NOMO-1 treated with dmso at 0.1 percent for 144 hours (cell line): ENCODE data around the gene FAM187B.

ENCODE experiments used
- DNase-seq: peaks from one replicate; lab custom pipeline; 2025; ENCODE audit not compliant: unreplicated experiment; lab: John Stamatoyannopoulos, UW

The FAM187B gene

DNA sequence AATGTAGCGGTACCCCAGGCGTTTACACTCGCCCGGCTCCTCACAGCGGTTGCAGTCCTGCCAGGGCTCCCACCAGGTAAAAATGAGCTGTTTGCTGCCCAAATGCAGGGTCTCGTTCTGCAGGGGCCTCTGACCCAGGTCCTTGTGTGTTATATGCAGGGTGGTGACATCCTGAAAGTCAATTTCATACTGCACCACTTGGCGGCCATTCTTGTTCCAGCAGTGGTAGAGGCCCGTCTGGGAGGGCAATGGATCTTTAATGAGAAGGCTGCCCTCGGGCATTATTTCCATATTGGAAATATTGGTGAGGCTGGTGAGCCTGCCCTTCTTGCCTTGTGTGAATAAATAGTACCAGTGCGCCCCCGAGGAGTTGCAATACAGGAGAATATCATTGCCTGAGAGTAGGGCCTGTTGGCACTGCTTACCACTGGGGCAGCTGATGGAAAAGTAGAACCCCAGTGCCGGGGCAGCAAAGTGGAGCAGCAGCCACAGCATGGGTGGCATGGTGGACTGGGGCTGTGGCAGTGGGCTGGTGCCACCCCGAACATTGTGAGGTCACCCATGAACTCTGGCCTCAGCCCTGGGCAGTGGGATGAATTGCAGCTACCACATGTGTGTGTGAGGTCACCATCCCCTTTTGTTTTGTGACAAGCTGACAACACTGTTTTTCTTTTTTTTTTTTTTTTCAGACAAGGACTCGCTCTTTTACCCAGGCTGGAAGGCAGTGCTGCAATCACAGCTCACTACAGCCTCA is at the start of gene FAM187B:
TSS of gene FAM187B (minus strand) at position 563 of the 754 bp plus-strand sequence. CDS start at position 504, 59 bp downstream.
- no peak for DNase-seq

DNA sequence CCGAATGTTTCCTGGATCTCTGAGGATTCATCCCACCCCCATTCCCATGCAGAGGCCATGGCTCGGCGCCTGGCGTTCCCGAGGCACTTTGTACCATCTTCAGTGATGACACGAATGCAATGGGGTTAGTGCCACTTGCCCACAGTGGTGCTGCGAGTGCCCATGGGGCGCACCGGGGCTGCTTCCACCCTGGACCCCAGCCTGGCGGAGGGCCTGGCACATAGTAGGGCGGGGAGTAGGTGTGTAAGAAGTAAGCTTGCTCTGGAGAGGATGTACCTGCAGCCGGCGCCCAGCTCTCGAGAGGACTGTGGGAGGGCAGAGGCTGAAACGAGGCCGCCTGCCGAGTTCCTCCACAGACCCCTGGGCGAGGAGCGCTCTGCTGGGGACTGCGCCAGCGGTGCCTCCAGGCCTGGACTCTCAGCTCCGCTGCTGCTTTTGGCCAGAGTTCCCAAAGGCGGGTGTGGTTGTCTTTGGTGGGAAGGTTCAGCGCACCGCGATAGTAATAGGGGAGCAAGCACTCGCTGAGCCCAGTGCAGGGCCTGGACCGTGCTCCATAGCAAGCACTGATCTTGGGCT is 48.3 kb upstream of the FAM187B start:
- DNase-seq: no peak

- no peak for DNase-seq
Measured at GRCh38 chr19:35274323-35274722, 45.8 kb upstream of the FAM187B start.

DNA sequence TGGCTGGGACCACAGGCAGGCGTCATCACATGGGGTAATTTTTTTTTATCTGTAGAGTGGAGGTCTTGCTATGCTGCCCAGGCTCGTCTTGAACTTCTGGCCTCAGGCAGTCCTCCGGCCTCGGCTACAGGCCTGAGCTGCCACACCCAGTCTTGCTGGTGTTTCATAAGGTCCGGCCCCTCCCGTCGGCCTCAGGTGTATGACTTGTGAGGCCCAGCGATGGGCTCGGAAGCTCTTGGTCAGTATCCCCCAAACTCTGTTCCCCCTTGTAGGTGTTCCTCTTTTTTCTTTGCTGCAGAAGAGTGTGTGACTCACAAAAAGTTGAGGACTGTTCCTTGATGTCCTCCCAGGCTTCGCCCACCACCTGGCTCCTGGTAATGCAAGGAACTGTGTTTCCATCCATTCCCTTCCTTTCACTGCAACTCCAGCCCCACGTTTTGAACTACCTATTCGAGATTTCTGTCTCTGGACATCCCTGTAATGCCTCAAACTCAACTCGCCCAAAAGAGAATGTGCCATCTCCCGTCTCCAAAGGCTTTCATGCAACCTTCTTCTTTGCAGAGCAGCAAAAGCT is 45.2 kb upstream of the FAM187B start:
- DNase-seq: no peak

- DNase-seq: no peak
Measured at GRCh38 chr19:35272954-35273649, 44.6 kb upstream of the FAM187B start.

GRCh38 chr19:35272122-35272719 is 43.7 kb upstream of the FAM187B start:
- peak; percentile 38 for DNase-seq

DNA sequence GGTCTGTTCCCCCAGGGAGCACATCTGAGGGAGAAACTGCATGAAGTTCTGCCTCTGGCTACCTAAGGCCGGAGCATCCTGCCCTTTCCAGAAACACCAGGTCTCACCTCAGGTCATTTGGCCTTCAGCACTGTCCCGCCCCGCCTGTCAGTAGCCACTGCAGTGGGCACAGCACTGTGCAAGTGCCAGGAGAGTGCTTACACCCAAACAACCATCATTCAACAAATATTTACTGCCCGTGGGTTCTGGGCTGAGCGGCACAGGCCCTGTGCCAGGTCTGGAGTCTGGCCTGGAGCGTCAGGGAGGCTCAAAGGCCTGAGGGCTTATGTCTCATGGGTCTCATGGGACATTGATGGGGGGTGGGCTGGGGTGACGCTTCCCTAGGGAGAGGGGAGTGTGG is 43.0 kb upstream of the FAM187B start:
- no peak for DNase-seq

DNA sequence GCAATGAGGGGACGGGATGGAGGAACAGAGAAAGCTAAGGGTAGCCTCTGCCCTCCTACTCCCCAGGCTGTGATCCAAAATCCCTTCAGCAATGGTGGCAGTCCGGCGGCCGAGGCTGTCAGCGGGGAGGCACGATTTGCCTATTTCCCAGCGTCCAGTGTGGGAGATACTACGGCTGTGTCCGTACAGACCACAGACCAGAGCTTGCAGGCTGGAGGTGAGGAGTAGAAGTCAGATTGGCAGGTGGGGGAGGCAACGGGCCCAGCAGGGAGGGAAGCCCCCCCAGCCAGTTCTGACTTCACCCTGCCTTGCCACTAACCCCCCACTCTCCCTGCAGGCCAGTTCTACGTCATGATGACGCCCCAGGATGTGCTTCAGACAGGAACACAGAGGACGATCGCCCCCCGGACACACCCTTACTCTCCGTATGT is 41.9 kb upstream of the FAM187B start:
- DNase-seq: no peak

DNA sequence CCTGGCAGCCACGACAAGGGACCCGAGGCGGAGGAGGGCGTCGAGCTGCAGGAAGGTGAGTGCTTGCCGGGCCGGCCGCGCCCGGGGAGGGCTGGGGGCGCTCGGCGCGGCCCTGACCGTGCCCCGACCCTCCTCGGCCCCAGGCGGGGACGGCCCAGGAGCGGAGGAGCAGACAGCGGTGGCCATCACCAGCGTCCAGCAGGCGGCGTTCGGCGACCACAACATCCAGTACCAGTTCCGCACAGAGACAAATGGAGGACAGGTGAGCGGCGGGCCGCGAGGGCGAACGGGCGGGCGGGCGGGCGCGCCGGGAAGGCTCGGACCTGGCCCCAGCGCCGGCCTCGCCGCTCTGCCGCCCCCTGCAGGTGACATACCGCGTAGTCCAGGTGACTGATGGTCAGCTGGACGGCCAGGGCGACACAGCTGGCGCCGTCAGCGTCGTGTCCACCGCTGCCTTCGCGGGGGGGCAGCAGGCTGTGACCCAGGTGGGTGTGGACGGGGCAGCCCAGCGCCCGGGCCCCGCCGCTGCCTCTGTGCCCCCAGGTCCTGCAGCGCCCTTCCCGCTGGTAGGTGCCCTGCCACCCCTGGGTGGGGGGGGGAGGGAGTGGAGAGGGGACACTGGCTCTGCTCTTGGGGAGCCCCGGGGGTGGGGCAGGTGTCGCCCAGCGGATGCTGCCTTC is 41.0 kb upstream of the FAM187B start:
- DNase-seq: peak; percentile 84

DNA sequence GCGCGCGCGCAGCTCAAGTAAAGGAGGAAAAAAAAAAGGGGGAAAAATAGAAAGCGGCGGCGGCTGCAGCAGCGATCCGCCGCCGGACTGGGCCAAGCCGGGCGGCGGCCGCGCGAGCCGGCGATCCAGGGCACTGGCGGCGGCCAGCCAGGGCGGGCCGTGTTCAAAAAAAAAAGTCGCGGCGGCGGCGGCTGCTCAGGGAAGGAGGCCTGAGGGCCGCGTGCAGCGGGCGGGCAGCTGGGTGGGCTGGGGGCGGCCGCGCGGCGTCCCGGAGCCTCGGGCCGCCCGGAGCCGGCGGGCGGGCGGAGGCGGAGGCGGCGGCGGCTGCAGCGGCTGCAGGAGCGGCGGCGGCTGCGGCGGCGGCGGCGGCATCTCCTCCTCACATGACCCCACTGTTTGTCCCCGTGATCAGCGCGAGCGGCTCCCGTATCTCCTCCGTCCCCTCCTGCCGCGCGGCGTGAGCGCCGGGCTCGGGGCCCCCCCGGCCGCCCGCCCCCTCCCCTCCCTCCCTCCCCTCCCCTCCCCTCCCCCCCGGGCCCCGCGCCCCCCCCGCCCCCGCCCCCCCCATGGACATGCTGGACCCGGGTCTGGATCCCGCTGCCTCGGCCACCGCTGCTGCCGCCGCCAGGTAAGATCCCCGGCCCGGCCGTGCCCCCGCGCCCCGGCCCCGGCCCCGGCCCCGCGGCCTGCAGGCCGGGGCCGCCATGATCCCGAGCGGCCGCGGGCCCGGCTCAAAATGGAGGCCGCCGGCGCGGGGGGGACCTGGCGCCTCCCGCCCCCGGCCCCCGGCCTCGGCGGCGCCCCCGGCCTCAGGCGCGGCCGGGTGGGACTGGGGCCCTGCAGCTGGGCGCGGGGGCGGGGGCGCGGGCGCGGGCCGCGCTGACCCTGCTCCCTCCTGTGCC is 40.2 kb upstream of the FAM187B start, which contains the start of gene USF2:
TSS of gene USF2 (plus strand) at position 427 of the 902 bp plus-strand sequence. CDS start at position 567, 140 bp downstream.
- peak; percentile 33 for DNase-seq

- peak; percentile 41 for DNase-seq
Measured at GRCh38 chr19:35267818-35268535, 39.4 kb upstream of the FAM187B start.

DNA sequence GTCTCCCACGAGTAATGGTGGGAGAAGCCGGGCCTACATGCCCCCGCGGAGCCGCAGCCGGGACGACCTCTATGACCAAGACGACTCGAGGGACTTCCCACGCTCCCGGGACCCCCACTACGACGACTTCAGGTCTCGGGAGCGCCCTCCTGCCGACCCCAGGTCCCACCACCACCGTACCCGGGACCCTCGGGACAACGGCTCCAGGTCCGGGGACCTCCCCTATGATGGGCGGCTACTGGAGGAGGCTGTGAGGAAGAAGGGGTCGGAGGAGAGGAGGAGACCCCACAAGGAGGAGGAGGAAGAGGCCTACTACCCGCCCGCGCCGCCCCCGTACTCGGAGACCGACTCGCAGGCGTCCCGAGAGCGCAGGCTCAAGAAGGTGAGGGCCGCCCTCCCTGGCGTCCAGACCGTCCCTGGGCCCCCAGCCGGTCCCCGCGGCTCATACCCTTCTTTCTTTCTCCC is 38.8 kb upstream of the FAM187B start:
- DNase-seq: no peak

DNA sequence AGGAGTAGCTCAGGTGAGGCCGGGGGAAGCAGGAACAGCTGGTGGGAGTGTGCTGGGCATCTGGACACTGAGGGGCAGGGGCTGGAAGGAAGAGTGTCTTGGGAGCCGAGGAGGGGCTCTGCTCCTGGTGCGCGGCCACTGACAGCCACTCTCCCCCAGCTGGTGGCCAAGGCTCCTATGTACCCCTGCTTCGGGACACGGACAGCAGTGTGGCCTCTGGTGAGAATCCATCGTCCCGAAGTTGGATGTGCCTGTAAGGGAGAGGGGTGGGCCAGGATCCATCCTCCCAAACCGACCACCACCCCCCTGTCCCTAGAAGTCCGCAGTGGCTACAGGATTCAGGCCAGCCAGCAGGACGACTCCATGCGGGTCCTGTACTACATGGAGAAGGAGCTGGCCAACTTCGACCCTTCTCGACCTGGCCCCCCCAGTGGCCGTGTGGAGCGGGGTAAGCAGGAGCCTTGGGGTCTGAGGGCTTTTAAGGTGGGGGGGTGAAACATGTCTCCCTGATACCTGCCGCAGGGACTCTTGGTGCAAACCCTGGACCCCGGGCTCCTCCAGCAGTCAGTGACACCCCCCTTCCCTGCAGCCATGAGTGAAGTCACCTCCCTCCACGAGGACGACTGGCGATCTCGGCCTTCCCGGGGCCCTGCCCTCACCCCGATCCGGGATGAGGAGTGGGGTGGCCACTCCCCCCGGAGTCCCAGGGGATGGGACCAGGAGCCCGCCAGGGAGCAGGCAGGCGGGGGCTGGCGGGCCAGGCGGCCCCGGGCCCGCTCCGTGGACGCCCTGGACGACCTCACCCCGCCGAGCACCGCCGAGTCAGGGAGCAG is 38.2 kb upstream of the FAM187B start:
- DNase-seq: no peak

DNA sequence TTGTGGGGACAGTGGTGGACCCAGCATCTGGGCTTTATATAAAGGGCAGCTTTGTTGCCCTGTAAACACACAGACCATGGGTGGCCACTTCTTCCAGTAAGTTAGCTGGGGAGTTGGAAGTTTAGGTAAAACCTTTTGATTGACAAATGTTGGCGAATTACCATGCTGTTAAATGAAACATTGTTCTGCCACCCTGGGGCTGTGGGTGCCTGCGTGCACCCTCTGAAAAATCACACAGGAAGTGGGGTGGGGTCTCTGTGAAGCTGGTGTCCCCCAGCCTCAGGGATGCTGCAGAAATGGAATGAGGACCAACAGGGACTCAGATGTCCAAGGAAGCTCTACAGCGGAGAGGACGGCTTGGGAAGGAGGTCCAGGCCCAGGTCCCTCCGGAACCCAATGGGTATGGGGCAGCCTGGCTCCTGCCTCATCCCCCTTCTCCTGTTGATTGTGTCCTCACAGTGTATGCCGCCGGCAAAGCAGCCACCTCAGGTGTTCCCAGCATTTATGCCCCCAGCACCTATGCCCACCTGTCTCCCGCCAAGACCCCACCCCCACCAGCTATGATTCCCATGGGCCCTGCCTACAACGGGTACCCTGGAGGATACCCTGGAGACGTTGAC is 37.5 kb upstream of the FAM187B start:
- no peak for DNase-seq

GRCh38 chr19:35265126-35265899 is 36.8 kb upstream of the FAM187B start:
- DNase-seq: no peak

GRCh38 chr19:35264268-35265125 is 36.0 kb upstream of the FAM187B start:
- no peak for DNase-seq
